Stimulated activated naive CD8-positive, alpha-beta T cell treated with anti-CD3 and anti-CD28 coated beads, Interleukin-15, Interleukin-2, amounts not matched to agents 100 ng/mL and 50 ng/mL, for 24 hours (primary cell): Measurements from ENCODE around the gene SLC12A2.
A peak's percentile ranks its signal among the peaks of the same experiment; 100 is the strongest.

Experiments used
- H3K27ac Mint-ChIP-seq: one replicate; pipeline ENCODE4 v1.8.0; 2021; ENCODE audit warnings: mild to moderate bottlenecking, mixed read lengths
- H3K27me3 Mint-ChIP-seq: one replicate; pipeline ENCODE4 v1.8.0; 2021; ENCODE audit warnings: mixed read lengths
- H3K36me3 Mint-ChIP-seq: one replicate; pipeline ENCODE4 v1.8.0; 2021; ENCODE audit warnings: low read depth, mixed read lengths
- H3K4me1 Mint-ChIP-seq: one replicate; pipeline ENCODE4 v1.8.0; 2021; ENCODE audit warnings: low read depth, mixed read lengths
- H3K4me3 Mint-ChIP-seq: one replicate; pipeline ENCODE4 v1.8.0; 2021; ENCODE audit warnings: mild to moderate bottlenecking, mixed read lengths
- H3K9me3 Mint-ChIP-seq: one replicate; pipeline ENCODE4 v1.8.0; 2021; ENCODE audit warnings: mixed read lengths

The SLC12A2 gene

DNA sequence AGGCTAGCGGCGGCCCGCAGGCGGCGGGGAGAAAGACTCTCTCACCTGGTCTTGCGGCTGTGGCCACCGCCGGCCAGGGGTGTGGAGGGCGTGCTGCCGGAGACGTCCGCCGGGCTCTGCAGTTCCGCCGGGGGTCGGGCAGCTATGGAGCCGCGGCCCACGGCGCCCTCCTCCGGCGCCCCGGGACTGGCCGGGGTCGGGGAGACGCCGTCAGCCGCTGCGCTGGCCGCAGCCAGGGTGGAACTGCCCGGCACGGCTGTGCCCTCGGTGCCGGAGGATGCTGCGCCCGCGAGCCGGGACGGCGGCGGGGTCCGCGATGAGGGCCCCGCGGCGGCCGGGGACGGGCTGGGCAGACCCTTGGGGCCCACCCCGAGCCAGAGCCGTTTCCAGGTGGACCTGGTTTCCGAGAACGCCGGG, 253 bp downstream of the SLC12A2 start:
- peaks cover 23% of the 10 kb centered on the region for H3K36me3 Mint-ChIP-seq
- H3K27ac Mint-ChIP-seq, result no peak overlapping the region
- no peak overlapping the region for H3K4me3 Mint-ChIP-seq
- H3K27me3 Mint-ChIP-seq, result no peaks in the 10 kb centered on the region
- no peaks in the 10 kb centered on the region for H3K9me3 Mint-ChIP-seq
- H3K4me1 Mint-ChIP-seq, result peaks cover 57% of the 10 kb centered on the region

DNA sequence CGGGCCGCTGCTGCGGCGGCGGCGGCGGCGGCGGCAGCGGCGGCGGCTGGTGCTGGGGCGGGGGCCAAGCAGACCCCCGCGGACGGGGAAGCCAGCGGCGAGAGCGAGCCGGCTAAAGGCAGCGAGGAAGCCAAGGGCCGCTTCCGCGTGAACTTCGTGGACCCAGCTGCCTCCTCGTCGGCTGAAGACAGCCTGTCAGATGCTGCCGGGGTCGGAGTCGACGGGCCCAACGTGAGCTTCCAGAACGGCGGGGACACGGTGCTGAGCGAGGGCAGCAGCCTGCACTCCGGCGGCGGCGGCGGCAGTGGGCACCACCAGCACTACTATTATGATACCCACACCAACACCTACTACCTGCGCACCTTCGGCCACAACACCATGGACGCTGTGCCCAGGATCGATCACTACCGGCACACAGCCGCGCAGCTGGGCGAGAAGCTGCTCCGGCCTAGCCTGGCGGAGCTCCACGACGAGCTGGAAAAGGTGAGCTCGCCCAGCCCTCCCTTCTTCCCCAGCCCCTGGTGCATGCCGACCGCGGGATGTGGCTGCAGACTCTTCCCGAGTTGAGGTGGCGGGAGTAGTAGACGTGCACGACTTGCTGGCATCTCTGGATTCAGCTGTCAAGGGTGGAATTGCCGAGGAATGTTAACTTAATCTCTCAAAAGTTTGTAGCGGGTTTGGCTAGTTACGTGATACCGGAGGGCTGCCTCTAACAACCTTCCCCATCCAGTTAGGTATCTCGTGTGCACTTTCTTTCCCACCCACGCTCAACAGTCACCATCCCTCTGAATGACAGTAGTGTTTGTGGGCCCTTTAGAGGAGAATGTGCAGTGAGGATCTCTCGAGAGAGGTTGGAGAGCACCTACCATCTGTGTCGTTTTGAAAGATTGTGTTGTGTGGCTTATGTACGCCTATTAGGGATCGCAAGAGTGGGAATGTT, 932 bp downstream of the SLC12A2 start:
- H3K36me3 Mint-ChIP-seq, result peaks cover 23% of the 10 kb centered on the region
- peaks cover 51% of the 10 kb centered on the region for H3K4me1 Mint-ChIP-seq
- peak overlapping the region; percentile 78 for H3K4me3 Mint-ChIP-seq
- H3K27me3 Mint-ChIP-seq, result no peaks in the 10 kb centered on the region
- H3K9me3 Mint-ChIP-seq, result no peaks in the 10 kb centered on the region
- H3K27ac Mint-ChIP-seq, result peak overlapping the region; percentile 67

DNA sequence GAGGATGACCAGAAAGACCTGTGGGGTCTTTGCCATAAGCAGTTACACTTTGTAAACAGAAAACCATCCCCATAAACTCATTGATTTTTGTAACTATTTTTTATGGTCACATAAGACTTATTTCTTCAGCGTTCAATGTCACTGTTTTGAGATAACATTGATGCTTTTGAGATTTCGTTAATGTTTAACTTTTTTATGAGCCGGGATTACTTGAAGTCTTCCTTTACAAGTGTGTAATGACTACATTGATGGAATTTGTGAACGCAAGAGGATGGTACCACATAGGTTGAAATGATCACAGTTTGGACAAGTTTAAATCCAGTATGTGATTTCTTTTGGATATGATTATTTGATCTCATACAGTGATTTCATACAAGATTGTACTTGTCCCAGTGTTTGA, 1.8 kb downstream of the SLC12A2 start:
- peak overlapping the region; percentile 78 for H3K4me3 Mint-ChIP-seq
- no peaks in the 10 kb centered on the region for H3K9me3 Mint-ChIP-seq
- peaks cover 45% of the 10 kb centered on the region for H3K4me1 Mint-ChIP-seq
- H3K36me3 Mint-ChIP-seq, result peaks cover 26% of the 10 kb centered on the region
- no peak overlapping the region for H3K27ac Mint-ChIP-seq
- no peaks in the 10 kb centered on the region for H3K27me3 Mint-ChIP-seq

DNA sequence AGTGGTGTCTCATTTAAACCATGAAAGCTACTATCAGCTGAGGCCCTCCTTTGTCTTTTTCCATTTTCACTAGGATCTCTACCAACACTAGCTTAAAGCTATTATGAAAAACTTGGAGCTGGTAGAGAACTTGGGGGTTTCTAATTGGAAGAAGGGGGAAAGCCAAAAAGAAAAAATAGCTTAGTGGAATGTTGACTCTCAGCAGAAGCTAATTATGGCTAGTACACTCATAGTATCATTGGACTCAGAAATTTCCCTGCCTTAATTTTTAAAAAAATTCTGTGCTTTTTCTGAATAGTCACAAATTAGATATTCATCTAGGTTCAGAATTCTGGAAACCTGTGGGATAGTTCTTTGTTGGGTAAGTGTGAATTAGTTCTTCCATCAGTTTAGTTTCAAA, 8.0 kb downstream of the SLC12A2 start:
- Mint-ChIP-seq H3K27me3 (no peaks in the 10 kb centered on the region), H3K9me3 (peaks cover 5% of the 10 kb centered on the region), H3K27ac (no peak overlapping the region), H3K4me3 (no peak overlapping the region), H3K4me1 (peaks cover 23% of the 10 kb centered on the region), H3K36me3 (peaks cover 49% of the 10 kb centered on the region)

DNA sequence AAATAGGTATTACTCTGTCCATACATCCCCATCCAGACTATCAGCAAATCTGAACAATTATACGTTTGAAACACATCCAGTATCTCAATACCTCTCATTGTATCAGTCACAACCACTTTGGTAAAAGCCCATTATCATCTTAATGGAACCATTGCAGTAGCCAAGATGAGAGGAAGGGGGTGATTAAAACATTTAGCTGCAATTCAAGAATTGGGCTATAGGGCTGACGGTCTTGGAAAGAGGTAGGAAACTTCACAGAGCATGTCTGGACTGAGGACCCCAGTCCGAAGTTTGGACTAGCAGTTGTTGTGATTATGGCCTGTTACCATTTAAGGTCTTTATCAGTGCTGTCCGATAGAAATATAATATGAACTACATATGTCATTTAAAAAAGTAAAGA, 8.6 kb downstream of the SLC12A2 start:
- Mint-ChIP-seq H3K27ac (no peak overlapping the region), H3K4me3 (no peak overlapping the region), H3K27me3 (no peaks in the 10 kb centered on the region), H3K9me3 (peaks cover 8% of the 10 kb centered on the region), H3K36me3 (peaks cover 50% of the 10 kb centered on the region), H3K4me1 (peaks cover 22% of the 10 kb centered on the region)

DNA sequence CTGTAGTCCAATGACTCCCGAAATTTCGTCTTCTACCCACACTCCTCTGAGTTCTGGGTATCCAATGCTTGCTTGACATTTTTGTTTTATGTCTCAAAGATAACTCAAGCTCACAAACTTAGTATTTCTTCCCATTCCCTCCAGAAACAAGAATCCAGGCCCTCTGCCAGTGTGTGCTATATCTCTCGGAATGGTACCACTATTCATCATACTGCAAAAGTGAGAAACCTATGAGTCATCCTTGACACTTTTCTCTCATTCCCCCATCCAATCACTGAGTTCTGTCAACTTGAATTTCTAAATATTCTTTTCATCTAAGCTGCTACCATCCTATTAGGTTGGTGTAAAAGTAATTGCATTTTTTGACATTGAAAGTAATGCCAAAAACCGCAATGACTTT, 9.8 kb downstream of the SLC12A2 start:
- Mint-ChIP-seq H3K27ac (no peak overlapping the region), H3K9me3 (peaks cover 14% of the 10 kb centered on the region), H3K4me3 (no peak overlapping the region), H3K4me1 (peaks cover 18% of the 10 kb centered on the region), H3K27me3 (no peaks in the 10 kb centered on the region), H3K36me3 (peaks cover 51% of the 10 kb centered on the region)

DNA sequence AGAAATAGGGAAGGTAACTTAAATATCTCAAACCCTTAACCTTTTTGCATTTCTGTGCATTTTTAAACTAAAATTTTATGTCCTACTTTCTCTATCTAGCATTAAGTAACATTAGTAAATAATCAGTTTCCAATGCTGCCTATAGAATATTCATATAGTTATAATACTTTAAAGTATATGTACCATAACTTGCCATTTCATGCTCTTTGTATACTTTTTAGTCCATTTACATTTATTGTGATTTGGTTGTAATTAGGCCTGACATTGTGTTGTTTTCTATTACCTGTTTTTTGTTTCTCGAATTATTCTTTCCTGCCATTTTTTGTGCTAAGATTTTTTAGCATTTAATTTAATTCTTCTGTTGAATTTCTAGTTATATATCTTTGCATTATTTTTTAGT, 13.7 kb downstream of the SLC12A2 start:
- Mint-ChIP-seq H3K9me3 (peaks cover 17% of the 10 kb centered on the region), H3K4me1 (peaks cover 12% of the 10 kb centered on the region), H3K27ac (no peak overlapping the region), H3K4me3 (no peak overlapping the region), H3K36me3 (peaks cover 43% of the 10 kb centered on the region), H3K27me3 (no peaks in the 10 kb centered on the region)

DNA sequence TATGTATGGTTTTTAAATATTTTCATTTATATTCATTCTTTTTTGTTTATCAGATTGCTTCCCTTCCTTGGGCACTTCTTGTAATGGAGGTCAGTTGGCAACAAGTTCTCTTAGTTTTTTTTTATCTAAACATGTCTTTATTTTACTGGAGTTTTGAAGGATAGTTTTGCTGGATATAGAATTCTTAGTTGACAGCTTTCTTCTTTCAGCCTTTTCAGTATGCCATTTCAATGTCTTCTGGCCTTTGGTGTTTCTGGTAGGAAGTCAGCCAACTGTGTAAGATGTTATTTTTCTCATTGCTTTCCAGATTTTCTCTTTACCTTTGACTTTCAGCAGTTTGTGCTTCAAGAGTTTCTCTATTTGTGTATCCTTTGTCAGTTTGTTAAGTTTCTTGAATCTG, 14.2 kb downstream of the SLC12A2 start:
- Mint-ChIP-seq H3K27ac (no peak overlapping the region), H3K4me3 (no peak overlapping the region), H3K27me3 (no peaks in the 10 kb centered on the region), H3K36me3 (peaks cover 43% of the 10 kb centered on the region), H3K4me1 (peaks cover 12% of the 10 kb centered on the region), H3K9me3 (peaks cover 17% of the 10 kb centered on the region)

DNA sequence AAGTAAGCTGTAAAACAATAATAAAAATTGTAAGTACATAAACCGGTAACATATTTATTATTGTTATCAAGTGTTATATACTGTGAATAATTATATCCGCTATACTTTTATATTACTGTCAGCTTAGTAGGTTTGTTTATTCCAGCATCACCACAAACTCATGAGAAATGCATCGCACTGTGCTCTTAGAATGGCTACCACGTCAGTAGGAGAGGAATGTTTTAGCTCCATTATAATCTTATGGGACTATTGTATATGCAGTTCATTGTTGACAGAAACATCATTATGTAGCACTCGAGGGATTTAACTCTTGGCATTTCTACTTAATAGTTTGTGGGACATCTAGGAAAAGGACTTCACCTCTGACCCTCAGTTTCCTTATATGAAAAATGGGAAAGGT, 16.4 kb downstream of the SLC12A2 start:
- no peak overlapping the region for H3K27ac Mint-ChIP-seq
- H3K36me3 Mint-ChIP-seq, result peaks cover 35% of the 10 kb centered on the region
- H3K27me3 Mint-ChIP-seq, result no peaks in the 10 kb centered on the region
- H3K4me3 Mint-ChIP-seq, result no peak overlapping the region
- H3K4me1 Mint-ChIP-seq, result peaks cover under 1% of the 10 kb centered on the region
- H3K9me3 Mint-ChIP-seq, result peaks cover 14% of the 10 kb centered on the region

DNA sequence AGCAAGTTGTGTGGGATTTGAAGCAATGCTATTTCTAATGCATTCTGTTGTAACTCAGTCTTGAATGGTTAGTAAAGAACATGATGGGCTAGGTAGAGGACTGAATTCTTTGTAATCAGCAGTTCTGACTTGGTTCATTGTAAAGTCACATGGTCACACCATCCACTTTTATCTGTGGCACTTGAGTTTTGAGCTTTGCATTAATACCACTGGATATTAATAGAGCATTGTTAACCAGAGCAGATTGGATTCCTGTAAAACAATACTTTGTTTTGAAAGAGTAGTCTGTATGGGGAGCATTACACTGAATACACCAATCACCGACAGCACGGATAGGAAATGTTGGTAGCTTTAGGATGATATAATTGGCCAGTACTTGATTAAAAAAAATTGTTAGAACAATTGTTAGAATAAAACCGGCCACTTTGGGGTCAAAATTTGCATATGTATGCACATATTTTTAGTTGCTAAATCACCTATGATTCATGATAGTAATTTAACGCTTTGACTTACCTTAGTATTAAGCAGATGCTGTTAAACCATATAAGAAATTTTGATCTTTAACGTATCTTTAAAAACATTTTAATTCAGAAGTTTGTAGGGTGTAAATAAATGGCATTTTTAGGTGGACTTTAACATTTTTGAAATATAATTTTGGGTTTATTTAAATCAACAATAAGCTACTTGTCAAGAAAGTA, 17.4 kb downstream of the SLC12A2 start:
- Mint-ChIP-seq H3K9me3 (peaks cover 13% of the 10 kb centered on the region), H3K27me3 (no peaks in the 10 kb centered on the region), H3K4me1 (peaks cover 6% of the 10 kb centered on the region), H3K27ac (no peak overlapping the region), H3K36me3 (peaks cover 32% of the 10 kb centered on the region), H3K4me3 (no peak overlapping the region)

DNA sequence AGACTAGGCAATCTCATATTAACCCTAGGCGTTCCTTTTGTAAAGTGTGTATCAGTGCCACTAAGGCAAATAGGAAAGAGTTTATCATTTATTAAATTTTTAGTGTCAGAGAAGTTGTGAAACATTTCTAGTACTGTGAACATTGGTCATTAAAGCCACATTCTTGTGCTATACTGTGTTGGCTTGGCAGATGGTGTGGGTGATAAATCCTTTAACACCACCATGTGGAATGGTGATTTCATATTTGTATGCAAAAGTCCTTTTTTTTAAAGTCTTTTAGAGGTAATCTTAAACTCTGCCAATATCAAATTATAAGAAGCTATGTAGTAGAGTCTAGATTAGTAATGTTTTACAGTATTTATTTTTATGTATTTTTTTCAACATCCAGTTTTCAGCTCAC, 18.1 kb downstream of the SLC12A2 start:
- Mint-ChIP-seq H3K27me3 (no peaks in the 10 kb centered on the region), H3K4me3 (no peak overlapping the region), H3K4me1 (peaks cover 6% of the 10 kb centered on the region), H3K27ac (no peak overlapping the region), H3K36me3 (peaks cover 30% of the 10 kb centered on the region), H3K9me3 (peaks cover 11% of the 10 kb centered on the region)

DNA sequence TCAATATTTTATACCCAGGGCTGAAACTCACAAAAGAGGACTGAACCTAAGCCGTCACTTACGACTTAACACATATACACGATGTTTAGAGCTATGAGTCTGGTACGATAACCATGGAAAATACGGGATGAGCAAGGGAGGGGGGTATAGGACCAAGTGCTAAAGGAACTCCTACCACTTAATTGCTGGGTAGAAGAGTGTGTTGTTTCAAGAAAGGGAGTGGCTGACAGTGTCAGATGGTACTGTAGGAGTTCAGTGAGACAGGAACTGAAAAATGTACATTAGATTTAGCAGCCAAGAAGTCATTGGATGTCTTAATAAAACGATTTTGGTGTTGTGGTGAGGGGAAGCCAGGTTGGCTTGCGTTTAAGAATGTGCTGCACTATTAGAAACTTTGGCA, 21.6 kb downstream of the SLC12A2 start:
- peaks cover 25% of the 10 kb centered on the region for H3K36me3 Mint-ChIP-seq
- H3K4me1 Mint-ChIP-seq, result peaks cover 6% of the 10 kb centered on the region
- no peak overlapping the region for H3K4me3 Mint-ChIP-seq
- H3K27ac Mint-ChIP-seq, result no peak overlapping the region
- no peaks in the 10 kb centered on the region for H3K27me3 Mint-ChIP-seq
- H3K9me3 Mint-ChIP-seq, result no peaks in the 10 kb centered on the region

DNA sequence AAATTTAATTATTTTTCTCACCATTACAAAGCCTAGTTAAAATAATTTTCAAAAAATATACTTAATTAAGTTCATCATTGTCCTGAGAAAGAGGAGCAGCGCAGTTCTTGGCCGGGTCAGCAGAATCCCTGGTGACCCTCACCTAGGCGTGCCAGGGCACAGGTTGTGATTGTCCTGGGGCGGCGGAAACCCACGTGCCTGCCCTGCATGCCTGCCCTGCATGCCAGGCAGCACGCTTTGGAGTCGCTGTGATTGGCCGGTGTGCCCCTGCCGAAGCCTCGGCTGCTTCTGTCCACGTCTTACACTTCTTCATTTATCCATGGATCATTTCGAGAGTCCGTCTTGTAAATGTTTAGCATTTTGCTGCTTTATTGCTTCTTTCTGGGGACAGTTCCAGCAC, 25.6 kb downstream of the SLC12A2 start:
- no peak overlapping the region for H3K4me3 Mint-ChIP-seq
- no peak overlapping the region for H3K27ac Mint-ChIP-seq
- no peaks in the 10 kb centered on the region for H3K27me3 Mint-ChIP-seq
- H3K36me3 Mint-ChIP-seq, result peaks cover 44% of the 10 kb centered on the region
- H3K9me3 Mint-ChIP-seq, result no peaks in the 10 kb centered on the region
- H3K4me1 Mint-ChIP-seq, result peaks cover 15% of the 10 kb centered on the region

DNA sequence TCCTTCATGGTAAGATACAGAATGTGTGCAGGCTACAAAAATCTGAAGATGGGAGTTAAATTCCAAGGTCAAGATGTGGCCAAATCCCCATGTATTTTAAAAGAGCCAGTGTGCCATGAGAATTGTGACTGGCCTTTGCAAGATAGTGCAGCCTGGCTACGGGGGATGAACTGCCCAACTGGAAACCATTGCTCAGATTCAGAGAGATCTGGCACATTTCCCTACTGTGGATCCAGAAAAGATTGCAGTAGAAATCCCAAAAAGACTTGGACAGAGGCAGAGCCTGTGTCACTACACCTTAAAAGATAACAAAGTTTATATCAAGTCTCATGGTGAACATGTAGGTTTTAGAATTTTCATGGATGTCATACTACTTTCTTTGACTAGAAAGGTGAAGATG, 26.2 kb downstream of the SLC12A2 start:
- peaks cover 15% of the 10 kb centered on the region for H3K4me1 Mint-ChIP-seq
- no peak overlapping the region for H3K4me3 Mint-ChIP-seq
- H3K9me3 Mint-ChIP-seq, result no peaks in the 10 kb centered on the region
- H3K36me3 Mint-ChIP-seq, result peaks cover 50% of the 10 kb centered on the region
- no peak overlapping the region for H3K27ac Mint-ChIP-seq
- no peaks in the 10 kb centered on the region for H3K27me3 Mint-ChIP-seq

DNA sequence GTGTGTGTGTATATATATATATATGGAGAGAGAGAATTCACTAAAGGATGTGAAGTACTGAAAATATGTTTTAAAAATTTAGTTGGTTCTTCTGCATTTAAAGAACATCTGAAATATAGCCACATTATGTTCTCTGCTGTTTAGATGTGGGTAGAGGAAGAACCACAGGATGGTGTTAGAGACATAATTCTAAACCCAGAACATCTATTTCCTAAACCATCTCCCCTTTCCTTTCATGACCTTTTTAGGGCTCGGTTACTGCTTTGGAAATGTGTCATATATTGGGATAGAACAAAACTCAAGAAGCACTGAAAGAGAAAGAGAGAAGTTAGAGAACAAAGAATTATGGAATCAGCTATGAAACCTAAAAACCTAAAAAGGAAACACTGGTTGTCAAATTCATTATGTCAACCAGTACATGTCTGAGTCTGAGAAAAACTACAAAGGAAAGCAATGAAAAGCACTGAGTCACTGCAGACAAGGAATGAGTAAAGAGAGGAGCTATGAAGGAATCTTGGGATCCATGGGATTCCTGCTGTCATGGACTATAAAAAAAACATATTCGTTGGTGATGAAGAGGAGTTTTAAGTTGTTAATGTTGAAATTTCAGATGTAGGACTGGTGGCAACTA, 28.4 kb downstream of the SLC12A2 start:
- H3K27ac Mint-ChIP-seq, result no peak overlapping the region
- no peak overlapping the region for H3K4me3 Mint-ChIP-seq
- H3K27me3 Mint-ChIP-seq, result no peaks in the 10 kb centered on the region
- H3K9me3 Mint-ChIP-seq, result no peaks in the 10 kb centered on the region
- H3K4me1 Mint-ChIP-seq, result peaks cover 9% of the 10 kb centered on the region
- peaks cover 70% of the 10 kb centered on the region for H3K36me3 Mint-ChIP-seq
